ENCODE data around the gene FKBP15.

The FKBP15 gene

DNA sequence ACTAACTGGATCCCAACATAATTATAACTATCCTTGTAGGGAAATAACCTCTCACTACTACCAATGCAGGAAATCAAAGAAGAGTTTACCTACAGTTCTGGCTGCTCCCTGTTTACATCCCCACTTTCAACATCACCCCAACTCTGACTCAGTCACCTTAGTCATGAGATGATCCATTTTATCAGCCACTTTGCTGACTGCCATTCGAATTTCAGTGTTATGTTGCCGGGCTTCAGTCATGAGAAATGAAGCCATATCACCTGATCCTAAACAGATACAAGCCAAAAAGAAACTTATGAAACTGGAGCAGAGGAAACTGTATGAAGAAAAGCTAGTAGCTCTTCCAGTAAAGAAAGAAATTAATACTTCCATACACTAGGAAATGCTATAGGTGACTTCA is 36.5 kb downstream of the FKBP15 start:
- no peak overlapping the region for H3K27ac ChIP-seq (ENCODE audit: extremely low read depth, low read depth, low read length)
- H3K36me3 ChIP-seq (ENCODE audit: control insufficient read depth in 2 of 2, insufficient read depth in 1 of 2, low read length in 2 of 2): peaks cover 7 to 93% of the 10 kb centered on the region in 2 experiments
- no peaks in the 10 kb centered on the region for H3K4me1 ChIP-seq (ENCODE audit: control insufficient read depth, insufficient read depth, low read length)
- no peaks in the 10 kb centered on the region for H3K9me3 ChIP-seq (ENCODE audit: control insufficient read depth, insufficient read depth, low read depth, low read length)
- ChIA-PET POLR2A (no interaction called here), CTCF (no interaction called here)
- H3K4me3 ChIP-seq (ENCODE audit: low read depth, low read length): no peak overlapping the region
- no peak for TF ChIP-seq PRDM1 (tag by site-specific recombination; IDR thresholded peaks at IDR 0.05)
- TF ChIP-seq ZNF416 (tag by site-specific recombination; IDR thresholded peaks at IDR 0.05): no peak
- TF ChIP-seq, protein P1, sequence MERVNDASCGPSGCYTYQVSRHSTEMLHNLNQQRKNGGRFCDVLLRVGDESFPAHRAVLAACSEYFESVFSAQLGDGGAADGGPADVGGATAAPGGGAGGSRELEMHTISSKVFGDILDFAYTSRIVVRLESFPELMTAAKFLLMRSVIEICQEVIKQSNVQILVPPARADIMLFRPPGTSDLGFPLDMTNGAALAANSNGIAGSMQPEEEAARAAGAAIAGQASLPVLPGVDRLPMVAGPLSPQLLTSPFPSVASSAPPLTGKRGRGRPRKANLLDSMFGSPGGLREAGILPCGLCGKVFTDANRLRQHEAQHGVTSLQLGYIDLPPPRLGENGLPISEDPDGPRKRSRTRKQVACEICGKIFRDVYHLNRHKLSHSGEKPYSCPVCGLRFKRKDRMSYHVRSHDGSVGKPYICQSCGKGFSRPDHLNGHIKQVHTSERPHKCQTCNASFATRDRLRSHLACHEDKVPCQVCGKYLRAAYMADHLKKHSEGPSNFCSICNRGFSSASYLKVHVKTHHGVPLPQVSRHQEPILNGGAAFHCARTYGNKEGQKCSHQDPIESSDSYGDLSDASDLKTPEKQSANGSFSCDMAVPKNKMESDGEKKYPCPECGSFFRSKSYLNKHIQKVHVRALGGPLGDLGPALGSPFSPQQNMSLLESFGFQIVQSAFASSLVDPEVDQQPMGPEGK (tag by site-specific recombination; IDR thresholded peaks at IDR 0.05): no peak
- no peak for TF ChIP-seq ZNF366 (tag by site-specific recombination; conservative IDR thresholded peaks at IDR 0.05)
- TF ChIP-seq ZSCAN16 (tag by site-specific recombination; IDR thresholded peaks at IDR 0.05): no peak
- TF ChIP-seq, protein P2, sequence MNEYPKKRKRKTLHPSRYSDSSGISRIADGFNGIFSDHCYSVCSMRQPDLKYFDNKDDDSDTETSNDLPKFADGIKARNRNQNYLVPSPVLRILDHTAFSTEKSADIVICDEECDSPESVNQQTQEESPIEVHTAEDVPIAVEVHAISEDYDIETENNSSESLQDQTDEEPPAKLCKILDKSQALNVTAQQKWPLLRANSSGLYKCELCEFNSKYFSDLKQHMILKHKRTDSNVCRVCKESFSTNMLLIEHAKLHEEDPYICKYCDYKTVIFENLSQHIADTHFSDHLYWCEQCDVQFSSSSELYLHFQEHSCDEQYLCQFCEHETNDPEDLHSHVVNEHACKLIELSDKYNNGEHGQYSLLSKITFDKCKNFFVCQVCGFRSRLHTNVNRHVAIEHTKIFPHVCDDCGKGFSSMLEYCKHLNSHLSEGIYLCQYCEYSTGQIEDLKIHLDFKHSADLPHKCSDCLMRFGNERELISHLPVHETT (tag by site-specific recombination; IDR thresholded peaks at IDR 0.05): no peak
- no peak for TF ChIP-seq ZNF48 (tag by site-specific recombination; IDR thresholded peaks at IDR 0.05)
- TF ChIP-seq ZNF23 (tag by site-specific recombination; IDR thresholded peaks at IDR 0.05; ENCODE audit: borderline replicate concordance): no peak
- TF ChIP-seq ZNF140 (tag by site-specific recombination; IDR thresholded peaks at IDR 0.05): no peak
- no peak for TF ChIP-seq KLF16 (tag by site-specific recombination; IDR thresholded peaks at IDR 0.05)
- no peak for TF ChIP-seq SP2 (tag by site-specific recombination; IDR thresholded peaks at IDR 0.05)
- no peak for TF ChIP-seq ZNF211 (tag by site-specific recombination; IDR thresholded peaks at IDR 0.05; ENCODE audit: low read depth)
- no peak for TF ChIP-seq OSR2 (tag by site-specific recombination; IDR thresholded peaks at IDR 0.05)
- TF ChIP-seq, protein P3, sequence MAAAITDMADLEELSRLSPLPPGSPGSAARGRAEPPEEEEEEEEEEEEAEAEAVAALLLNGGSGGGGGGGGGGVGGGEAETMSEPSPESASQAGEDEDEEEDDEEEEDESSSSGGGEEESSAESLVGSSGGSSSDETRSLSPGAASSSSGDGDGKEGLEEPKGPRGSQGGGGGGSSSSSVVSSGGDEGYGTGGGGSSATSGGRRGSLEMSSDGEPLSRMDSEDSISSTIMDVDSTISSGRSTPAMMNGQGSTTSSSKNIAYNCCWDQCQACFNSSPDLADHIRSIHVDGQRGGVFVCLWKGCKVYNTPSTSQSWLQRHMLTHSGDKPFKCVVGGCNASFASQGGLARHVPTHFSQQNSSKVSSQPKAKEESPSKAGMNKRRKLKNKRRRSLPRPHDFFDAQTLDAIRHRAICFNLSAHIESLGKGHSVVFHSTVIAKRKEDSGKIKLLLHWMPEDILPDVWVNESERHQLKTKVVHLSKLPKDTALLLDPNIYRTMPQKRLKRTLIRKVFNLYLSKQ (tag by site-specific recombination; IDR thresholded peaks at IDR 0.05; ENCODE audit: borderline replicate concordance): no peak

DNA sequence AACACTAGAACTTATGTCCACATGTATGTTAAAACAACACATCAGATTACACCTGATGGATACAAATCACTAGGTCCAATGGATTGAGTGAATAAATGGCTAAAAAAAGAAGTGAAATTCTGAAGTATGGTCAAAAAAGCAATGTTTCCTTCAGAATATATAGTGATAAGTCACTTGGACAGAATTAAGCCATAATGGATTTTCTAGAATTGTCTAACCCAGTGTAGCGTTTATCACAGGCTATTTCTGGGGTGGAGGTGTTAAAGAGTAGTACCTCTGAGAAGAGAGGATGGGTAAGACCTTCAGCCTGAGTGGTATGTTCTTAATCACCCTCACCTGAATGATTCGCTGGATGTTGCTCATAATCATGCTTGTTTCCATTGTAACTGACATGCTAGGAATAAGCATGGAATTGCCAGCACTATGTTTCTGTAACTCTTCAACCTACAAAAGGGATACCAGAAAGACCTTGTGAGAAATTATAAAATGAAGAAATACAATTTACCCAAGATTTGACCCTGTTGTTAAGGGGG is 37.1 kb downstream of the FKBP15 start:
- CTCF ChIA-PET: interaction anchor here (0.7 kb wide), 1 partner anchor 51 kb away, joined by 3 read pairs; no protein-coding TSS in a partner anchor
- POLR2A ChIA-PET: no interaction called here
- H3K36me3 ChIP-seq (ENCODE audit: control insufficient read depth in 2 of 2, insufficient read depth in 1 of 2, low read length in 2 of 2): peaks cover 8 to 94% of the 10 kb centered on the region in 2 experiments

More for the DNA sequence above, 37.1 kb downstream of the FKBP15 start:
- Histone ChIP-seq H3K4me1 (ENCODE audit: control insufficient read depth, insufficient read depth, low read length) (no peaks in the 10 kb centered on the region), H3K27ac (ENCODE audit: extremely low read depth, low read depth, low read length) (no peak overlapping the region), H3K9me3 (ENCODE audit: control insufficient read depth, insufficient read depth, low read depth, low read length) (no peaks in the 10 kb centered on the region), H3K4me3 (ENCODE audit: low read depth, low read length) (no peak overlapping the region)
- no peak for TF ChIP-seq ZNF19 (tag by site-specific recombination; IDR thresholded peaks at IDR 0.05; ENCODE audit: low read depth)
- no peak for TF ChIP-seq ZNF621 (tag by site-specific recombination; IDR thresholded peaks at IDR 0.05)
- TF ChIP-seq ZSCAN23 (tag by site-specific recombination; IDR thresholded peaks at IDR 0.05): no peak
- TF ChIP-seq ZNF366 (tag by site-specific recombination; conservative IDR thresholded peaks at IDR 0.05): no peak
- TF ChIP-seq KLF9 (tag by site-specific recombination; IDR thresholded peaks at IDR 0.05; ENCODE audit: low read depth): no peak
- no peak for TF ChIP-seq SCRT2 (tag by site-specific recombination; IDR thresholded peaks at IDR 0.05)
- TF ChIP-seq, protein P4, sequence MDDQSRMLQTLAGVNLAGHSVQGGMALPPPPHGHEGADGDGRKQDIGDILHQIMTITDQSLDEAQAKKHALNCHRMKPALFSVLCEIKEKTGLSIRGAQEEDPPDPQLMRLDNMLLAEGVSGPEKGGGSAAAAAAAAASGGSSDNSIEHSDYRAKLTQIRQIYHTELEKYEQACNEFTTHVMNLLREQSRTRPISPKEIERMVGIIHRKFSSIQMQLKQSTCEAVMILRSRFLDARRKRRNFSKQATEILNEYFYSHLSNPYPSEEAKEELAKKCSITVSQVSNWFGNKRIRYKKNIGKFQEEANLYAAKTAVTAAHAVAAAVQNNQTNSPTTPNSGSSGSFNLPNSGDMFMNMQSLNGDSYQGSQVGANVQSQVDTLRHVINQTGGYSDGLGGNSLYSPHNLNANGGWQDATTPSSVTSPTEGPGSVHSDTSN (CRISPR knock-in tag; IDR thresholded peaks at IDR 0.05): no peak
- no peak for TF ChIP-seq ZBTB1 (tag by site-specific recombination; IDR thresholded peaks at IDR 0.05)
- no peak for TF ChIP-seq ZNF175 (tag by site-specific recombination; IDR thresholded peaks at IDR 0.05)

Data from HEK293 (cell line).